GM18520 (cell line): Measurements from ENCODE around the gene IFFO2.

Experiments used
- ATAC-seq: cut with Tn5 transposase; IDR thresholded peaks from one replicate; pipeline ENCODE4 v1.9.1; 2021; ENCODE audit not compliant: unreplicated experiment

Gene IFFO2

GRCh38 chr1:18956193-18957135, at the start of gene IFFO2:
TSS of gene IFFO2 (minus strand) at chr1:18956676. CDS start at chr1:18956332, 344 bp downstream.
- peak; percentile 58 for ATAC-seq

GRCh38 chr1:19006000-19006399, 49.5 kb upstream of the IFFO2 start:
- no peak for ATAC-seq

GRCh38 chr1:19003371-19004290, 47.2 kb upstream of the IFFO2 start:
- no peak for ATAC-seq

GRCh38 chr1:19000065-19000464, 43.6 kb upstream of the IFFO2 start:
- ATAC-seq: no peak

- no peak for ATAC-seq
These were observed 42.9 kb upstream of the IFFO2 start for GRCh38 chr1:18999359-18999758.

GRCh38 chr1:18998016-18998724, 41.7 kb upstream of the IFFO2 start:
- ATAC-seq: no peak

DNA sequence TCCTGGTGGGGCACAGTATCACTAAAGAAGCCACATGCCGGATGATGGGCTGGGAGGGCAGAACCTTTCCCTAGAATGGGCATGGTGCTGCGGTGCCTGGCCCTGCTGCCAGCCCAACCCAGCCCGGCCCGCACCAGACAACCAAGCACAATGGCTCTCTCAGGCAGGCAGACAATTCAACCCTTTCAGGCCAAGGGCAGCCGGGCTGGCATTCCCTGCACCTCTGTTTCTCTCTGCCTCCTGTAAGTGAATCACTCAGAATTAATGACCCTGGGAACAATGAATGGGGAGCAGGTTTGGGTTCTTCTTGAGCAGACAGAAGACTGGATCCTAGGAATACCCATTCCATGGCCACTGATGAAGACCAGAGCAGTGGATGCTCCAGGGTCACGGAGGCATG, 41.0 kb upstream of the IFFO2 start:
- no peak for ATAC-seq

- ATAC-seq: no peak
These were observed 40.2 kb upstream of the IFFO2 start for GRCh38 chr1:18996548-18997177.

DNA sequence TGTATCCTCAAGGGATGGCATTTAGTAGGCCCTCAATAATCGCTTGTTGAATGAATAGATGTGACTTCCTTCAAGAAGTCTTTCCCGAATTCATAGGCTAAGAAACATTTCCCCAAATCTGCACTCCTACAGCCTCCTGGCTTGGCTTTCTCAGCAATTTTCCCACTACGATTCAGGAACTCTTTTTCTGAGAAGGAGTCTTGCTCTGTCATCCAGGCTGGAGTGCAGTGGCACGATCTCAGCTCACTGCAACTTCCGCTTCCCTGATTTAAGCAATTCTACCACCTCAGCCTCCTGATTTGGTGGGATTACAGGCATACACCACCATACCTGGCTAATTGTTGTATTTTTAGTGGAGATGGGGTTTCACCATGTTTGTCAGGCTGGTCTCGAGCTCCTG, 37.9 kb upstream of the IFFO2 start:
- ATAC-seq: no peak

GRCh38 chr1:18992646-18993045, 36.2 kb upstream of the IFFO2 start:
- no peak for ATAC-seq

DNA sequence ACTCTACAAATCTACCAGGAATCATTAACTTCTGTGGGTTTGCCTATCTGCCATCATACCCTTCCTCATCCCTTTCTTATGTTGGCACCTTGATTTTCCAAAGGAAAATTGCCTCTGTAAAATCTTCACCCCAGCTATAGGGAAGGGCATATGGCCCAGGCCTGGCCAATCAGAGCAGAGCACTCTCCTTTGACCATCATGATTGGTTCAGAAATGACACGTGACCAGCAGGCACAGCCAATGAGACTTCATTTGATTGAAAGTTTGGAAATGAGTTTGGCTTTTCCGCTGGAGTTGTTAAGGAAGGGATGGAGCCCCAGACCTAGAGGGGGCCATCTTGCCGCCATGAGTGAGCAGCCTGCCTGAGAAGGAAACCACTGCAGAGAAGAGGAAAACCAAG, 35.1 kb upstream of the IFFO2 start:
- ATAC-seq: no peak

GRCh38 chr1:18989896-18990295, 33.4 kb upstream of the IFFO2 start:
- no peak for ATAC-seq

DNA sequence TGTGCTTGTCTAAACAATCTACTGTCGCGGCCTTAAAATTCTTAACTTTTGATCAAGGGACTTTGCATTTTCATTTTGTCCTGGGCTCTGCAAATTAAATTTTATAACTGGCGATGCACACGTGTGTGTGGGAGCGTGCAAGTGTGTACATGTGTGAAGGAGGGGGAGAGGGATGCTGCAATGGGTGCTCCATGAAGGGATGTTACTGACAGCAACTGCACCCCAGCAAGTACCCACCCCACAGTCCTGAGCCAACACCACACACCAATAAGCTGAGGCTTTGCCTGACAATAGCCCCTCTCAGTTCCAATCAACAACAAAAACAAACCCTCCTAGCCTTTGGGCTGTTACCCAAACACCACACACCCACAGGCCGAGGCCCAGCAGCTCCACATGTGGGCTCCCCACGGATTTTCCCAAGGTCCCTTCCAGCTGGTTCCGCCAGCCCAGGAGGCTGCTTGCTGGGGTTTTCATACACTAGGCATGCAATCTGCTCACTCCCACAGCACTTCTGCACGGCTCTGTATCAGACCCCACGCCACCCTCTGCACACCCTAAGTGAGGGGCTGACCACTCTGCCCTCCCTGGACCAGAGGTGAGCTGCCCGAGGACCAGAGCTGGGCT, 32.8 kb upstream of the IFFO2 start:
- no peak for ATAC-seq

DNA sequence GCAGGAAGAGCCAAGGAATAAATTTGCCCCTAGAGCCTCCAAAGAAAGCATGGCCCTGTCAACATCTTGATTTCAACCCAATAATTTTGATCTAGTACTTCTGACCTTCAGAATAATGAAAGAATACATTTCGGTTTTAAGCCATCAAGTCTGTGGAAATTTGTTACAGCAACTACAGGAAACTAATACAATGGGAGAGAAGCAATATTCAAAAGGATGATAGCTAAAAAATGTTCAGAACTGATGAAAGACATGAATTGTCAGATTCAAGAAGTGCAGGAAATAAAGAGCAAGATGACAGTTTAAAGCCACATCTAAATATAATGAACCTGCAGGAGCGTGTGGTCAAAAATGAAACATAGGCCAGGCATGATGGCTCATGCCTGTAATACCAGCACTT, 24.8 kb upstream of the IFFO2 start:
- ATAC-seq: no peak

DNA sequence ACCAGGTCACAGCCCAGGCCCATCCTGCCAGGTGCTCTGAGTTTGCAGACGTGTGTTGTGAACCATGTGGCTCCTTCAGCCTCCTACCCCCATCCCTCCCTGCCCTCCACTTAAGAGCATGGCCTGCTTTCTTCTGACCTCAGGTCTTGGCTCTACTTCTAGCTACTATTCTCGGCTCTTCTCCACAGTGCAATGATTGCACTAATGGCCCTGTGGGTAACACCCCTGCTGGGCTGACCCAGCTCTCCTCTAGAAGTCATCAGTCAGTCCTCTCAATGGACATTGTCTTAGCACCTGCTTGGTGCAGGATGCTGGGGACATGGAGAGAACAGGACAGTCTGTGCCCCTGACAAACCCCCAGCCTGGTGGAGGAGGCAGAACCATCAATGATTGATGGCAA, 22.2 kb upstream of the IFFO2 start:
- no peak for ATAC-seq

DNA sequence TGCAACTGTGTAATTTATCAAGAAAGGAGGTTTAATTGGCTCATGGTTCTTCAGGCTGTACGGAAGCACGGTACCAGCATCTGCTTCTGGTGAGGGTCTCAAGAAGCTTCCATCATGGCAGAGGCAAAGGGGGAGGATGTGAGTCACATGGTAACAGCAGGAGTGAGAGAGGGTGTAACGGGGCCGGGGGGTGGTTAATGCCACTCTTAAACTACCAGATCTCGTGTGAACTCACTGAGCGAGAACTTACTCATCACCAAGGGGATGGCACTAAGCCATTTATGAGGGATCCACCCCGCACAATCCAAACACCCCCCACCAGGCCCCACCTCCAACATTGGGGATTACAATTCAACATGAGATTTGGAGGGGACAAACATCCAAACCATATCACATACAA, 21.0 kb upstream of the IFFO2 start:
- no peak for ATAC-seq

GRCh38 chr1:18976096-18976495, 19.6 kb upstream of the IFFO2 start:
- no peak for ATAC-seq

DNA sequence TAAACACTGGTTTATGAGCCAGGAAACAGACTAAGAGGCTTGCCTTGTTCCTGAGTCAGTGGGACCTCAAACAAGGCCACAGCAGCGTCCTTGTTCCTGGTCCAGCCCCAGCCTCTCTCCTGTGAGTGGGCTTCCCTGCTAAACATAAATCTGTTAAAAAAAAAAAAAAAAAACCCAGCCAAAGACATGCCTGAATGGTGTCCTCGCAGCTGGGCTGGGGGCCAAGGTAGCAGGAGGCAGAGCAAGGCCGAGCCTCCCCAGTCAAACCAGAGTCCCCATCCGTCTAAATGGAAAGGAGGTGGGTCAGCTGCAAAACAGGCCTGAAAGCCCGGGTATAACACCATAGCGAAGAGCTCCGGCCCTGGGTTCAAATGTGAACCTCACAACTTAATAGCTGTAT, 18.1 kb upstream of the IFFO2 start:
- no peak for ATAC-seq

DNA sequence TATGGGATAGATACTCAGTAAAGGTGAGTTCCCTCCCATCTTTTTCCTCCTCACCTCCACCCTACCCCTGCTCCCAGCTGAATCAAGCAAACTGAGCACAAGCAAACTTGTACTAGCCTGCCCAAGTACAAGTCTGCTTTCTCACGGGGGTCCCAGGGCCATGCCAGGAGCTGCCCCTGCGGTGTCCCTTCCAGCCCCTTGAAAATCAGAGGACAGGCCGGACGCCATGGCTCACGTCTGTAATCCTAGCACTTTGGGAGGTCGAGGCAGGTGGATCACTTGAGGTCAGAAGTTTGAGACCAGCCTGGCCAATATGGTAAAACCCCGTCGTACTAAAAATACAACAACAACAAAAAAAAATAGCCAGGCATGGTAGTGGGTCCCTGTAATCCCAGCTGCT, 17.5 kb upstream of the IFFO2 start:
- ATAC-seq: no peak

DNA sequence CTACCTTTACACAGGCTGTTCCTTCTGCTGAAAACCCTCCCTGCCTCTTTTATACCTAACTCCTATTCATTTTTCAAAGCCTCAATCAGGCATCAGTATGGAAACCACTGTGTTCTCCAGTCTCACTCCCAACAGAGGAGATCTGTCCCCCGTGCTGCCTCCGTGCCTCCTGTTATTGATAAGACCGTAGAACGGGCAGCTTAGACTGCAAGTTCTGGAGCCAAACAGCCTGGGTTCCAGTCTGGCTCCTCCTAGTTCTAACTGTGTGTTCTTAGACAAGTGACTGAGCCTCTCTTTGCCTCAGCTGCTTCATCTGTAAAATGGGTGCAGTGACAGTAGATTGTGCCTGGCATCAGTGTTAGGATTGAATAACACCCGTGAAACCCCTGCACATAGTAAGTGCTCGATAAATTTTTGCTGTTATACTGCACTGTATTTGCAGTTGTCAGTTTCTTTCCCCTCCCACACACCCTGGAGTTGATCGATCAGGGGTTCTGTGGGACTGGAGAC, 17.0 kb upstream of the IFFO2 start:
- ATAC-seq: no peak
